ENCODE data around the gene HS3ST1.

Gene HS3ST1

DNA sequence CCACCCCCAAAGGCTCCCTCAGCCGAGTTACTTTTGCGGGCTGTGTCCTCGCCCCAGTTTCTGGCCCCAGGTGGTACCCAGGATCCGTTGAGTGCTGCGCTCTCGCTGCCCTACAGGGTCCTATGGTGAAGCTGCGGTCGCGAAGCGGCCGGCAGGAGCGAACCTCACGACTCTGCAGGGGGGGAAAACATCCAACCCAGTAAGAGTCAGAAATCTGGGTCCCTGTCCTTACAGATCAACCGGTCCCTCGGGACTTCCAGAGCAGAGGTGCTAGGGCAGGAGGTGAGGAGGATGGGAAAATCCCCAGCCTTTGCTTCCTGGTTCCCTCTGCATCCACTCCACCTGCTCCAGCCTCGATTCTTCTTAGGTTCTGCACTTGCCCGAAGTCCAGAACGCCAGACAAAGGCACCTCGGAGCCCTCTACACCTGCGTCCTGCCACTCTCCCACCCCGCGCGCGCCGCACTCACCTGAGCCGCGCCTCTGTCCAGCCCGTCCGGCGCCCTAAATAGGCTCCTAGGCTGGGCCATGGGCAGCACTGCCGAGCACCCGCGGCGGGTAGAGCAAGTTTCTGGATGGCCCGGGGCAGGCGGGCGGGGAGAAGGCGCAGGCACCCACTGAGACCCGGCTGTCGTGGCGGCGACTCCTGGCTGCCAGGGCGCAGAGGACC is at the start of gene HS3ST1:
TSS of gene HS3ST1 (minus strand) at position 664 of the 668 bp plus-strand sequence. CDS start 28,889 bp downstream, outside the sequence.
- no peak for DNase-seq

- no peak for DNase-seq
These were observed 47.2 kb upstream of the HS3ST1 start for GRCh38 chr4:11475871-11476270.

DNA sequence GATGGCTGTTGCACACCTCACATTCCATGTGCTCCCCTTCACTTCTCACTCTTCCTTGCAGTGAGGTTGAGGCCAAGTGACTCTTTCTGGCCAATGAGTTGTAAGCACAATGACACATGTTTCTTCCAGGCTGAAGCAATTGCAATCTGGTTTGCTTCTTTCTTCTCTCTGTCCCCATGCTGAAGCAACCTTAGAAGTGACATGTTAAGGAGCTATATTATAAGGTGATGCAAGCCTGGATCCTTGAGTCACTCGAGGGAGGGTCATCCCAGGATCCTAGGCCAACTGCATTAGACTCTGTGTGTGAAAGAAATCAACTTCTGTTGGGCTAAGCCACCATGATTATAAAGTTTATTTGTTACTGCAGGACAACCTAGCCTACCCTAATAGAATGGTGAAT is 45.5 kb upstream of the HS3ST1 start:
- DNase-seq: no peak

DNA sequence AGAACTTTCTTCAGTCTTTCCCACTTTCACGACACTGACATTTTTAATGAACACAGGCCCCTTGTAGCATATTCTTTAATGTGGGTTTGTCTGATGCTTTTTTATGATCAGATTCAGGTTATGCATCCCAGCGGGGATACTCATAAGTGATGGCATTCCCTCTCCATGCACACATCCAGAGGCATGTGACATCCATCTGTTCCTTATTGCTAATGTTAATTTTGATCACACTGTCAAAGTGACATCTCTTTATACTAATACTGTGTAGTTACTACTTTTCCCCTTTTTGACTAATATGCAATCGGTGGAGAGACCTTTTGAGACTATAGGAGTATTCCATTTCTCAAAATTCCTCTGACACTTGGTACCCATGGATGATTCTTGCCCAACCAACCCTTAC is 43.8 kb upstream of the HS3ST1 start:
- no peak for DNase-seq

GRCh38 chr4:11471618-11472017 is 42.9 kb upstream of the HS3ST1 start:
- DNase-seq: peak; percentile 4

- DNase-seq: no peak
These were observed 42.4 kb upstream of the HS3ST1 start for GRCh38 chr4:11471046-11471441.

DNA sequence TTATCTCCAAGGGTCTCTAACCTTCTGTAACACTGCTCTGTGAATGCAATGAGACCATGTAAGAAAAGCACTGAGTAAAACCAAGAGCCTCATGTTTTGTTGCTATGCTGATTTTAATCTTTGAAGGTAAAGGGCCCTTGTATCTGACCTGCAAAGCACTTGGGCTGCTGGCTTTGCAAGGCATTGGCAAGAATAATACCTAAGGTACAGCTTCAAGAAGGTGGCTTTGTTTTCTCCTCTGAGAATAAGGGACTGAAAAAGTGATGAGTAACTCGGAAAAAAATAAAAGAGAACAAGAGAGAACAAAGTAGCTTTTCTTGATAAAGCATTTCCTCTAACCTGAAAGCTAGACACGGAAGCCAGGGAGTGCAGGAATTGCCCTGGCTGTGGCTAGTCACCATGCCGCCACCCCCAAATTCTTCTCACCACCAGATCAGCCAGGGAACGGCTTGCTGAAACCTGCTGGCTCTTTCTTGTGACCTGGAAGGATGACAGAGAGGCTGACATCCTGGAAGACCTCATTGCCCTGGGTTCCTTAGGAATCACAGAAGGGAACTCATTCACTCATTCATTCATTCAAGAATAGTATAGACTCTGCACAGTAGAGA is 41.8 kb upstream of the HS3ST1 start:
- no peak for DNase-seq

- DNase-seq: no peak
These were observed 41.1 kb upstream of the HS3ST1 start for GRCh38 chr4:11469650-11470437.

- no peak for DNase-seq
These were observed 40.2 kb upstream of the HS3ST1 start for GRCh38 chr4:11468901-11469300.

DNA sequence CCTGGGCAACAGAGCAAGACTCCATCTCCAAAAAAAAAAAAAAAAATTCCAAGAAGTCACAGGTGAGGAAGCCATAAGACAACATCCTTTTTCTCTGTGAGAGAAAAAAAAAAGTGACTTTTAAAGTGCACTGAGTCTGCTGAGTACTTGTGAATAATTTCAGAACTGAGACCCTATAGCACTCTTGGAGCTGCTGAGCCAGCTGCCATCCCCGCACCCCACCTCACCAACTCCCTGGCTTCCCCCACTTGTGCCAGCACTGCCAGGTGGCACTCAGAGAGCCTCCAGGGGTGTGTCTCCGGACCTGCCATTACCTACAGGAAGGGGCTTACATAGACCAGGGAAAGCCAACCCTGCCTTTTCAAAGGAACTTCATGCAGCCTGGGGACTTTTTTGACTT is 39.2 kb upstream of the HS3ST1 start:
- DNase-seq: no peak

DNA sequence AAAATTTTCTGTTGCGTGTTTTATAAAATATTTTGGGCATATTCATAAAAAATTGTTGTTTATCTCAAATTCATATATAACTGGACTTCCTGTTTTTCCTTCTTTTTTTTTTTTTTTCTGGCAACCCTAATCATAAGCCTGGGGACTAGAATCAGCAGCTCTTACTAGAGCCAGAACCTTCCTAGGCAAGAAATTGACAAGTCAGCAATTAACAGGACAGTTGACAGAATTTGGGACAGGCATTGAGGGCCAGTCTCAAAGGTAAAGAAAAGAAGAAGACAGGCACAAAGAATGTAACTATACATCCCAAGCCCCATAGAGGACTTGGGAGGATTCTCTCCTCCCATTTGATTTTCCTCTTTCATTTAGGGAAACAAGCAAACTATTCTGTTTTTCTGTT is 35.0 kb upstream of the HS3ST1 start:
- no peak for DNase-seq

- DNase-seq: no peak
These were observed 27.7 kb upstream of the HS3ST1 start for GRCh38 chr4:11456401-11456800.

- DNase-seq: no peak
These were observed 26.6 kb upstream of the HS3ST1 start for GRCh38 chr4:11455201-11455835.

DNA sequence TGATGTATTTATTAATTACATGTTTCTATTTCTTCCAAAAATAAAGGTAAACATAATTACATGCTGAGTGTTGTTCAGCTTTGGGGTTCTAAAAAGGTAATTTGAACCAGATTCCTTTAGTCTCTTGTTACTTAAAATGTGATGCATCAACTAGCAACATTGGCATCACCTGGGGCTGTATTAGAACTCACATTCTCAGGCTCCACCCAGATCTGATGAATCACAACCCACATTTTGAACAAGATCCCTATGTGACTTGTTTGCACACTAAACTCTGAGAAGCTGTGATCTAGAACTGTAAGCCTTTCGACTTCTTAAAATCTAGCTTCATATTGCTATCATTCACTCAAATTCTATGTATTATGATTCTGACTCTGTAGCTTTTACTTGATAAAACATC is 23.0 kb upstream of the HS3ST1 start:
- no peak for DNase-seq

DNA sequence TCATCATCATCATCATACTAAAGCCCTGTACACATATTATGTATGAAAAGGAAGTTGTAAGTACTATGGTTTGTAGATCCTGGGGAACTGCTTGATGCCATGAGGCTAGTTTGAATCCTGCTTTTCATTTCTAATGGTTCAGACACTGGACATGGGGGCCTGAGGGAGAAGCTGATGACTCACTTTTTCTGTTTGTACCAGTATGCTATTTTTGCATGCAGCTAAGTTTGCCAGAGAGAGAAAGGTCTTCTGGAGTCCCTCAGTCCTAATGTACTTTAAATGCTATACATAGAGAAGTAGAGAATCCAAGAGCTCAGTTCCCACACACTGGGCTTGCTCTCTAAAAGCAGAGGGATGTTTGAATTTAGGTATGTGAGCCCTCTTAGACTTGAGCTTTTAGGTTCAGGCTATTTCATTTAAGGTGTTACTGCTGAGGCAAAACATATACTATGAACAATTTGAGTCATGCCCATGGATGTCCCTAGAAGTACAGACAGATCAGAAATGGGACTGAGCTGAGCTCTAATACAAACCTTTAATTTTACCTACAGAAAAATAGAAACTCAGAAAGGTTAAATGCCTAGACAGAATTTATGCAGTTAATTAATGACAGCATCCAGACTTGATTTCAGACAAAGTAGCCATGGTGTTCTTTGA is 17.6 kb upstream of the HS3ST1 start:
- no peak for DNase-seq

GRCh38 chr4:11441194-11441556 is 12.5 kb upstream of the HS3ST1 start:
- DNase-seq: no peak

DNA sequence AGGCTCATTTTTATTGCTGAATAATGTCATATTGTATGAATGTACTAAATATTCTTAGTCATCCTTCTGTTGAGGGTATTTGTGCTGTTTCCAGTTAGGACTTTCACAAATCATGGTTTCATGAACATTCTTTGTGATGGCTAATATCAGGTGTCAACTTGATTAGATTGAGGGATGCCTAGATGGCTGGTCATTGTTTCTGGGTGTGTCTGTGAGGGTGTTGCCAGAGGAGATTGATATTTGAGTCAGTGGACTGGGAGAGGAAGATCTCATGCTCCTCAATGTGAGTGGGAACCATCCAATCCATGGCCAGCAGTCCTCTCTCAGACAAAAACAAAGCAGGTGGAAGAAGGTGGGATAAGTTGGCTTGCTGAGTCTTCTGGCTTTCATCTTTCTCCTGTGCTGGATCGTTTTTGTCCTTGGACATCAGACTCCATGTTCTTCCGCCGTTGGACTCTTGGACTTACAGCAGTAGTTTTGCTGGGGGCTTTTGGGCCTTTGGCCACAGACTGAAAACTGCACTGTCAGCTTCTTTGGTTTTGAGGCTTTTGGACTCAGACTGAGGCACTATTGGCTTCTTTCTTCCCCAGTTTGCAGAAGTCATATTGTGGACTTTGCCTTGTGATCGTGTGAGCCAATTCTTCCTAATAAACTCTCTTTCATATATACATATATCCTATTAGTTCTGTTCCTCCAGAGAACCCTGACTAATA is 11.9 kb upstream of the HS3ST1 start:
- DNase-seq: no peak

DNA sequence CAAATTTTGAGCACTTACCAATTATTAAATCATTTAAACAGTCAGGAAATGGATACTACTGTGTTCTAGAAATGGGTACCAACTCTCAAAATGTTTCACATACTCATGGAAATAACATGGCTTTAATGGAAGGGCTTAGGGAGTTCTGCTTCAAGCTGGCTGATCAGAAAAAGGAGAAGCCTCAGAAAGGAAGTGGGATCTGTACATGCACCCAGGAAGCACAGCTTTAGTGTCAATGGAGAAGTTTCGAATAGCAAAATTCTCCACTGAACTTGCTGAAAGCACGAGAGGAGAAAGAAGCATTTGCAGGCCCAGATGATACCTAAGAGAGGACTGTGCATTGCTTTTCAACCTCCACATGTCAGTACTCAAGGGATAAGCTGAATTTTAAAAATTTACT is 11.1 kb upstream of the HS3ST1 start:
- DNase-seq: no peak

- no peak for DNase-seq
These were observed 10.0 kb upstream of the HS3ST1 start for GRCh38 chr4:11438647-11439046.

GRCh38 chr4:11436673-11437072 is 8.0 kb upstream of the HS3ST1 start:
- DNase-seq: no peak

GRCh38 chr4:11436084-11436483 is 7.4 kb upstream of the HS3ST1 start:
- no peak for DNase-seq

DNA sequence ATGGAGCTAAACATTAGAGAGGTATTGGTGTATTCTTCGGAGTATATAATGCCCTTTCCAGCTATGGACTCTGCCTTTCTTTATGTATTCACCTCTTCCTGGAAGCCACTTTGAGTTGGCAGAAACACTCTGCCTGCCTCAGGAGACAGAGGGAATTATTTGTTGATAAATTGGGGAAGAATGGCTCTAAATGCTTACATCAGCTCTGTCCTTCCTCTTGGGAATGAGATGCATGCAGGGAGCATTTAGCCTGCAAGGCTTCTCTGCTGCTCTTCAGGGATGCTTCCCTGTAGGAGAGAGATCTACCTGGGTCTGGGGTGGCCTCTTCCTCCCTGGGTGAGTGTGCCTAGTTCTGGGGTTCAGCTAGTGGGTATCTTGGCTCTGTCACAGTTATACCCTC is 6.9 kb upstream of the HS3ST1 start:
- no peak for DNase-seq

DNA sequence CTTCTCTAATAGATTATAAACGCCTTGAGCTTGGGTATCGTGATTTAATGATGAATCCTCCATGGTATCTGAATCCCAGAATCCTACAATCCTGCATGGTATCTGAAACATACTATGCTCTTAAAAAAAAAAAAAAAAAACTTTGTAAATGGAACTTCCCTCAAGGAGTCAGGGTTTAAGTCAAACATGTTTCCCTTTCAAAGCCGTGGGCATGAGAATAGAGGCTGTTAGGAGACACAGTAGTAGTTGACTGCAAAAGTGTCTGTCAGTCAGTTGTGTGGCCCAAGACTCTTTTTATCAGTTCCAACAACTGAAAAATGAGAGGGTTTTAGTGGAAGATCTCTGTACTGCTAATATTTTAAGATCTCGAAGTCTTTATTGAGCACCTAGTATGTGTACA is 2.4 kb upstream of the HS3ST1 start:
- no peak for DNase-seq
